Spleen (tissue), 11 donors: ENCODE data around the gene MAP4K2. TPM values are rescaled to one million over a fixed set of nuclear protein-coding genes. Genes with fewer than 3 reads are reported as not detected.

ENCODE experiments used
- DNase-seq: peaks from one replicate; pipeline ENCODE4 v3.0.0-alpha.2; 2020
- H3K27ac ChIP-seq, 8 donors: fragments of 200-600 bp; sonication (generic) in 7 of 8; 1 replicate in 4 of 8; 2 replicates in 4 of 8; pipeline versions ENCODE4 v1.5.0 to v1.8.0; 2016 to 2021; ENCODE audit warnings: inconsistent platforms in 4 of 8, mild to moderate bottlenecking in 4 of 8, moderate library complexity in 1 of 8
- H3K27me3 ChIP-seq, 7 donors: fragments of 200-600 bp; sonication (generic) in 6 of 7; replicated peaks in 1 of 7; 1 replicate in 4 of 7; 2 replicates in 3 of 7; pipeline versions ENCODE4 v1.5.0 to v1.8.0; 2016 to 2021; ENCODE audit warnings: inconsistent platforms in 3 of 7, mild to moderate bottlenecking in 1 of 7
- H3K36me3 ChIP-seq, 6 donors: fragments of 200-600 bp; sonication (generic) in 5 of 6; 1 replicate in 4 of 6; 2 replicates in 2 of 6; pipeline versions ENCODE4 v1.5.0 to v1.8.0; 2016 to 2021; ENCODE audit warnings: inconsistent platforms in 2 of 6
- H3K4me1 ChIP-seq, 6 donors: fragments of 200-600 bp; sonication (generic) in 5 of 6; 1 replicate in 3 of 6; 2 replicates in 3 of 6; pipeline versions ENCODE4 v1.5.0 to v1.8.0; 2016 to 2021; ENCODE audit warnings: inconsistent platforms in 3 of 6
- H3K4me3 ChIP-seq, 8 donors: fragments of 200-600 bp; sonication (generic) in 7 of 8; 1 replicate in 4 of 8; 2 replicates in 4 of 8; pipeline versions ENCODE4 v1.5.0 to v1.8.0; 2016 to 2021; ENCODE audit warnings: inconsistent platforms in 4 of 8, mild to moderate bottlenecking in 4 of 8, moderate library complexity in 2 of 8
- H3K9me3 ChIP-seq, 8 donors: fragments of 200-600 bp; sonication (generic) in 7 of 8; 1 replicate in 4 of 8; 2 replicates in 4 of 8; pipeline versions ENCODE4 v1.5.0 to v1.8.0; 2016 to 2021; ENCODE audit warnings: inconsistent platforms in 4 of 8
- POLR2A ChIP-seq, 3 donors: fragments of 450-650 bp; IDR thresholded peaks; one replicate each; pipeline ENCODE4 v1.5.1; 2017; ENCODE audit warnings: antibody characterized with exemption in 3 of 3, mild to moderate bottlenecking in 1 of 3
- POLR2AphosphoS5 ChIP-seq, 3 donors: sonication (generic); formaldehyde crosslinking; IDR thresholded peaks; one replicate each; pipeline ENCODE4 v1.5.1; 2017; ENCODE audit warnings: antibody characterized with exemption in 3 of 3
- WGBS, 5 donors: extraction: QIAGEN DNeasy Blood & Tissue Kit in 3 of 5; methylation state at CpG; one replicate each; pipeline versions ENCODE4 v1.1.5 to v1.1.7; 2013 to 2018; 5-methylcytosine and 5-hydroxymethylcytosine counted together
- intact Hi-C: fragments of 100-400 bp; cut with DNase I; formaldehyde crosslinking; loops from one replicate; pipeline ENCODE4 v1.15.0; 2023; ENCODE audit warnings: low total_unique reads
- polyA plus RNA-seq, 3 donors: library from polyadenylated mRNA; stranded (reverse); fragments of 200-250 nt; gene quantifications; one replicate each; pipeline ENCODE4 v1.2.1, GENCODE V29; 2013
- total RNA-seq, 7 donors: library from RNA; depleted of rRNA in 3 of 7; stranded (reverse); fragments of >200 nt in 3 of 7; fragmentation: NEBNext Ultra II Directional in 4 of 7; extraction: Animal tissue kit (Norgen Biotek cat#: 25700) in 4 of 7; gene quantifications; one replicate each; pipeline versions ENCODE4 v1.1.0 to v1.2.1, GENCODE V29; 2016 to 2021
- TF ChIP-seq, protein P1 (sequence below), 11 experiments: fragments of 200-600 bp in 7 of 11; fragments of 450-650 bp in 4 of 11; sonication (generic) in 4 of 11; IDR thresholded peaks in 8 of 11; conservative IDR thresholded peaks in 3 of 11; 1 replicate in 7 of 11; 2 replicates in 4 of 11; pipeline versions ENCODE4 v1.4.0 to v1.8.0; 2016 to 2021; ENCODE audit warnings: antibody characterized with exemption in 11 of 11, inconsistent platforms in 4 of 11, mild to moderate bottlenecking in 1 of 11
- donor health status: healthy with polysubstance abuse.
- donor health status: DM: no; HTN: no; CAD: no; lungs with moderate emphysema.
- donor health status: DM: no; HTN: no; CAD: no.
- donor health status: Bipolar disorder and iron deficiency.
- donor health status: healthy.
- donor health status: DM: no; HTN: no; CAD: no.
- donor health status: DM: yes; HTN: yes; CAD: no.

MAP4K2 gene
- total and polyA plus RNA-seq, 10 donors: 40.8 to 106 (median 60.6) TPM

GRCh38 chr11:64836448-64837072 is 33.5 kb upstream of the MAP4K2 start:
- Histone ChIP-seq H3K9me3 (no peaks in the 10 kb centered on the region), H3K27me3 (no peaks in the 10 kb centered on the region), H3K27ac (no peak overlapping the region), H3K36me3 (peaks cover 0 to 51% (median 0%) of the 10 kb centered on the region in 6 donors), H3K4me1 (peaks cover 0 to 6% (median 0%) of the 10 kb centered on the region in 6 donors), H3K4me3 (no peak overlapping the region)
- DNase-seq: no peak
- no peak for TF ChIP-seq POLR2A (IDR thresholded peaks at IDR 0.05)
- TF ChIP-seq, protein P1, sequence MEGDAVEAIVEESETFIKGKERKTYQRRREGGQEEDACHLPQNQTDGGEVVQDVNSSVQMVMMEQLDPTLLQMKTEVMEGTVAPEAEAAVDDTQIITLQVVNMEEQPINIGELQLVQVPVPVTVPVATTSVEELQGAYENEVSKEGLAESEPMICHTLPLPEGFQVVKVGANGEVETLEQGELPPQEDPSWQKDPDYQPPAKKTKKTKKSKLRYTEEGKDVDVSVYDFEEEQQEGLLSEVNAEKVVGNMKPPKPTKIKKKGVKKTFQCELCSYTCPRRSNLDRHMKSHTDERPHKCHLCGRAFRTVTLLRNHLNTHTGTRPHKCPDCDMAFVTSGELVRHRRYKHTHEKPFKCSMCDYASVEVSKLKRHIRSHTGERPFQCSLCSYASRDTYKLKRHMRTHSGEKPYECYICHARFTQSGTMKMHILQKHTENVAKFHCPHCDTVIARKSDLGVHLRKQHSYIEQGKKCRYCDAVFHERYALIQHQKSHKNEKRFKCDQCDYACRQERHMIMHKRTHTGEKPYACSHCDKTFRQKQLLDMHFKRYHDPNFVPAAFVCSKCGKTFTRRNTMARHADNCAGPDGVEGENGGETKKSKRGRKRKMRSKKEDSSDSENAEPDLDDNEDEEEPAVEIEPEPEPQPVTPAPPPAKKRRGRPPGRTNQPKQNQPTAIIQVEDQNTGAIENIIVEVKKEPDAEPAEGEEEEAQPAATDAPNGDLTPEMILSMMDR (IDR thresholded peaks at IDR 0.05 in 8 of 11, conservative IDR thresholded peaks at IDR 0.05 in 3 of 11): no peak
- WGBS, 5 donors: 84 to 94% (median 92%) methylated on average over 1 to 16 of the region's 16 CpGs
- intact Hi-C loops: no loop called here

DNA sequence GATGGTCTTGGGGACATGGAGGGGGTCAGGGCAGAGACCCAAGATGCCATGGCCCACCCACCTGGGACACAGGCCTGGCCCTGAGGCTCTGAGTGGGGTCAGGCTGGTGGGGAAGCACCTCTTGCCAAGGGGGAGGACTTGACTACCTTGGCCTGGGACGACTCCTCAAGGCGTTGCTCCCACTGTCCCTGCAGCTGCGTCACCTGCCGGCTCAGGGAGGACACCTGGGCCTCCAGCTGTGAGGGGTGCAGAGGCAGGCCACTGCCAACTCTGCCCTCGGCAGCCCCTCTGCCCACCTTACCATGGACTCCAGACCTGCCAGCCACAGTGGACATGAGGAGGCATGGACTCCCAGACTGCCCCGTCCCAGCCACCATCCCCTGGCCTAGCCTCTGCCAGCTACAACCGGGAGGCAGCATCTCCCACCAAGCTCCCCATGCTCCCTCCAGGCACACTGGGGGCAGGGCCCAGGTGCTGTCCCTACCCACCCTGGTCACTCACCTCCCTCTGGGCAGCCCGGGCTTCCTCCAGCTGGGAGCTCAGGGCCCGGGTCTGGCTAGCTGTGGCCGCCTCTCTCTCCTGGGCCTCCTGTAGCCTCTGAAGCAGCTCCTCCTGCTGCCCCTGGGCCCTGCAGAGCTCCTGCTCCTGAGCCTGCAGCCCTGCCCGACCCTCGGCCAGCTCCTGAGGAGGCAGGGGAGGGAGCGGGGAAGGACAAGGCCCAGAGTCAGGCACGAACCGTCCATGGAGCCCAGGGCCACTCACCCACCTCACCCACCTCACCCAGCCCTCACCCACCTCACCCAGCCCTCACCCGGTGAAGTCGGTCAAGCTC is 32.8 kb upstream of the MAP4K2 start:
- Histone ChIP-seq H3K36me3 (peaks cover 0 to 56% (median 0%) of the 10 kb centered on the region in 6 donors), H3K27me3 (no peaks in the 10 kb centered on the region), H3K9me3 (no peaks in the 10 kb centered on the region), H3K27ac (no peak overlapping the region), H3K4me1 (peaks cover 0 to 6% (median 0%) of the 10 kb centered on the region in 6 donors), H3K4me3 (no peak overlapping the region)
- TF ChIP-seq, protein P1 (IDR thresholded peaks at IDR 0.05 in 8 of 11, conservative IDR thresholded peaks at IDR 0.05 in 3 of 11): no peak
- TF ChIP-seq POLR2AphosphoS5 (IDR thresholded peaks at IDR 0.05): no peak
- no peak for TF ChIP-seq POLR2A (IDR thresholded peaks at IDR 0.05)
- DNase-seq: no peak
- WGBS, 5 donors: 93 to 97% (median 94%) methylated on average over 13 to 17 of the region's 17 CpGs; no CpG with 5 or more reads in 1 of the 5 donors
- intact Hi-C loops: no loop called here

- Histone ChIP-seq H3K27ac (no peak overlapping the region), H3K36me3 (peaks cover 0 to 53% (median 0%) of the 10 kb centered on the region in 6 donors), H3K27me3 (no peaks in the 10 kb centered on the region), H3K9me3 (no peaks in the 10 kb centered on the region), H3K4me3 (no peak overlapping the region), H3K4me1 (peaks cover 0 to 6% (median 0%) of the 10 kb centered on the region in 6 donors)
- intact Hi-C loops: no loop called here
- WGBS, 5 donors: 85 to 95% (median 92%) methylated on average over 25 to 29 of the region's 29 CpGs
- TF ChIP-seq POLR2AphosphoS5 (IDR thresholded peaks at IDR 0.05) (no peak), POLR2A (IDR thresholded peaks at IDR 0.05) (no peak)
- TF ChIP-seq, protein P1 (IDR thresholded peaks at IDR 0.05 in 8 of 11, conservative IDR thresholded peaks at IDR 0.05 in 3 of 11): no peak
- no peak for DNase-seq
Measured at GRCh38 chr11:64834723-64835615, 32.0 kb upstream of the MAP4K2 start.
